Measurements from ENCODE around the gene THSD4. TPM values are rescaled to one million over a fixed set of nuclear protein-coding genes. Genes with fewer than 3 reads are reported as not detected.

Gene THSD4
- total RNA-seq, 2 experiments from 2014 or later, result not detected

DNA sequence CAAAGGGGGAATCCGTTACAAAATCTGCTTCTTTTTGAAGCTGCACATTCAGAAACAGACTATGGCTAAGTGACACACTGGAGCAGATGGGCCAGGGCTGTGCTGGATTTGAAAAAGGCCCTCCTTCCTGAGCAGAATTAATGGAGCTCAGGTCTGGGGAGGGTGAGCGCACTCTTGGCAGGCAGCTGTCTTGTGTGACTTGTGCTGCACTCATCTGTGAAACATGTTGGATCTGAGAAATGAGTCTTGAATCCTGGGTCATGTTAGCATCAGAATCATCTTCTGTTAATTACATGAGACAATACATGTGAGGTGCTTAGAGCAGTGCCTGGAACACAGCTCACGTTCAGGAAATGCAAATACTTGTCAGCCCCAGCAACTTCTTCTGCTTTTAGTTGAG, 219.6 kb downstream of the THSD4 start:
- H3K4me2 ChIP-seq (ENCODE audit: low read length), result no peak overlapping the region
- intact Hi-C loops (cut with micrococcal nuclease; ENCODE audit: unreplicated experiment), result no loop called here
- H3K9me2 ChIP-seq (ENCODE audit: insufficient read depth, low read length), result no peaks in the 10 kb centered on the region
- H2AFZ ChIP-seq (ENCODE audit: low read length), result no peak overlapping the region
- POLR2A ChIA-PET, result no interaction called here
- CTCF ChIA-PET (ENCODE audit: unreplicated experiment), result no interaction called here
- no peaks in the 10 kb centered on the region for H3K4me1 ChIP-seq (ENCODE audit: insufficient read depth, low read length, poor library complexity, severe bottlenecking)
- no peak overlapping the region for H3K27ac ChIP-seq (ENCODE audit: low read depth, low read length, poor library complexity, severe bottlenecking)
- no peaks in the 10 kb centered on the region for H3K36me3 ChIP-seq (ENCODE audit: insufficient read depth, low read length)
- no peak for TF ChIP-seq EZH2phosphoT487 (IDR thresholded peaks at IDR 0.05; ENCODE audit: borderline replicate concordance, low read depth, low read length)
- TF ChIP-seq, protein P1, sequence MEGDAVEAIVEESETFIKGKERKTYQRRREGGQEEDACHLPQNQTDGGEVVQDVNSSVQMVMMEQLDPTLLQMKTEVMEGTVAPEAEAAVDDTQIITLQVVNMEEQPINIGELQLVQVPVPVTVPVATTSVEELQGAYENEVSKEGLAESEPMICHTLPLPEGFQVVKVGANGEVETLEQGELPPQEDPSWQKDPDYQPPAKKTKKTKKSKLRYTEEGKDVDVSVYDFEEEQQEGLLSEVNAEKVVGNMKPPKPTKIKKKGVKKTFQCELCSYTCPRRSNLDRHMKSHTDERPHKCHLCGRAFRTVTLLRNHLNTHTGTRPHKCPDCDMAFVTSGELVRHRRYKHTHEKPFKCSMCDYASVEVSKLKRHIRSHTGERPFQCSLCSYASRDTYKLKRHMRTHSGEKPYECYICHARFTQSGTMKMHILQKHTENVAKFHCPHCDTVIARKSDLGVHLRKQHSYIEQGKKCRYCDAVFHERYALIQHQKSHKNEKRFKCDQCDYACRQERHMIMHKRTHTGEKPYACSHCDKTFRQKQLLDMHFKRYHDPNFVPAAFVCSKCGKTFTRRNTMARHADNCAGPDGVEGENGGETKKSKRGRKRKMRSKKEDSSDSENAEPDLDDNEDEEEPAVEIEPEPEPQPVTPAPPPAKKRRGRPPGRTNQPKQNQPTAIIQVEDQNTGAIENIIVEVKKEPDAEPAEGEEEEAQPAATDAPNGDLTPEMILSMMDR (conservative IDR thresholded peaks at IDR 0.05; ENCODE audit: low read length), result no peak
- no peak overlapping the region for H3K4me3 ChIP-seq (ENCODE audit: low read depth, low read length, poor library complexity, severe bottlenecking)
- no peaks in the 10 kb centered on the region for H3K79me2 ChIP-seq (ENCODE audit: insufficient read depth, low read depth, low read length)
- no peaks in the 10 kb centered on the region for H3K9me3 ChIP-seq (ENCODE audit: low read length)
- DNase-seq (ENCODE audit: low spot score), result no peak
- BruUV-seq (replicated peaks), result no TSS peak
- H4K20me1 ChIP-seq (ENCODE audit: insufficient read depth, low read length), result no peaks in the 10 kb centered on the region

DNA sequence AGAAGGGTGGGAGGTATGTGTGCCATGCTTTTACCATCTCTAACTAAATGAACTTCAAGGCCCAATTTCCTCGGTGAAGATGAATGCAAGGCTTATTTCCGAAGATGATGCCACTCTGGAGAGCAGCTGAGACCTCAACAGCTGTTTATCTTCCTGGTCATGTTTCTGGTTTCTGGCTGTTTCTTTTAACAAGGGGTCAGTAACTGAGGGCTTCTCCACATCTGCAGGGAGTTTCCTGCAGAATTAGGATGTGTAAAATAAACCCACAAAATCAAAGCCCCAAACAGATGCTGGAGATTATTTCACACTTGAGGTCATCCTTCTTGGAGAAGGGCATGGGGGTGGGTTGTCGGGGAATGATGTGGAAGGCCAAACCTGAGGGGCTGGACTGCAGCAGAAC, 220.3 kb downstream of the THSD4 start:
- Histone ChIP-seq H3K36me3 (ENCODE audit: insufficient read depth, low read length) (no peaks in the 10 kb centered on the region), H3K4me1 (ENCODE audit: insufficient read depth, low read length, poor library complexity, severe bottlenecking) (no peaks in the 10 kb centered on the region), H3K4me2 (ENCODE audit: low read length) (no peak overlapping the region), H3K27ac (ENCODE audit: low read depth, low read length, poor library complexity, severe bottlenecking) (no peak overlapping the region), H4K20me1 (ENCODE audit: insufficient read depth, low read length) (no peaks in the 10 kb centered on the region), H3K4me3 (ENCODE audit: low read depth, low read length, poor library complexity, severe bottlenecking) (no peak overlapping the region), H3K9me2 (ENCODE audit: insufficient read depth, low read length) (no peaks in the 10 kb centered on the region), H2AFZ (ENCODE audit: low read length) (no peak overlapping the region), H3K79me2 (ENCODE audit: insufficient read depth, low read depth, low read length) (no peaks in the 10 kb centered on the region), H3K9me3 (ENCODE audit: low read length) (no peaks in the 10 kb centered on the region)
- TF ChIP-seq, protein P1 (conservative IDR thresholded peaks at IDR 0.05; ENCODE audit: low read length), result no peak
- TF ChIP-seq EZH2phosphoT487 (IDR thresholded peaks at IDR 0.05; ENCODE audit: borderline replicate concordance, low read depth, low read length), result no peak
- no peak for DNase-seq (ENCODE audit: low spot score)
- intact Hi-C loops (cut with micrococcal nuclease; ENCODE audit: unreplicated experiment), result no loop called here
- CTCF ChIA-PET (ENCODE audit: unreplicated experiment), result no interaction called here
- POLR2A ChIA-PET, result no interaction called here
- BruUV-seq (replicated peaks), result no TSS peak

DNA sequence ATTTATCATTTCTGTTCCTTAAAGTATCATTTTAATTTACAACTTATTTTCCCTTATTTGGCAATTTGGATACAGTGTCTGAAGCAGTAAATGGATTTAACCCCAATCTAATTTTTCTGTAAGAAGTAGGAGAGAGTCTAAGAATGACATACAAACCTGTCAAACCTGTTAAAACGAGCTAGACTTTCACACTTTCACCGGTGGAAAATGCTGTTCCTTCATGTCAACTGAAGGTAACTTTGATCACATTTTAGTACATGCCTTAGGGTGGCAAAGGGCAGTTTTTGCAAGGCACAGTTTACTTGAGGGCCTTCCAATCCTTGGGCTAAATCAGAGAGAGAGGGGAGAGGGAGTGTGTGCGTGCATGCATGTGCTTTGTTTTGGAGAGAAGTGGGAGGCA, 221.4 kb downstream of the THSD4 start:
- Histone ChIP-seq H3K79me2 (ENCODE audit: insufficient read depth, low read depth, low read length) (no peaks in the 10 kb centered on the region), H3K4me2 (ENCODE audit: low read length) (no peak overlapping the region), H3K9me2 (ENCODE audit: insufficient read depth, low read length) (no peaks in the 10 kb centered on the region), H3K27ac (ENCODE audit: low read depth, low read length, poor library complexity, severe bottlenecking) (no peak overlapping the region), H3K9me3 (ENCODE audit: low read length) (no peaks in the 10 kb centered on the region), H3K36me3 (ENCODE audit: insufficient read depth, low read length) (no peaks in the 10 kb centered on the region), H4K20me1 (ENCODE audit: insufficient read depth, low read length) (no peaks in the 10 kb centered on the region), H3K4me1 (ENCODE audit: insufficient read depth, low read length, poor library complexity, severe bottlenecking) (no peaks in the 10 kb centered on the region), H2AFZ (ENCODE audit: low read length) (no peak overlapping the region), H3K4me3 (ENCODE audit: low read depth, low read length, poor library complexity, severe bottlenecking) (no peak overlapping the region)
- ChIA-PET POLR2A (no interaction called here), CTCF (ENCODE audit: unreplicated experiment) (no interaction called here)
- DNase-seq (ENCODE audit: low spot score), result no peak
- intact Hi-C loops (cut with micrococcal nuclease; ENCODE audit: unreplicated experiment), result no loop called here
- BruUV-seq (replicated peaks), result no TSS peak
- no peak for TF ChIP-seq EZH2phosphoT487 (IDR thresholded peaks at IDR 0.05; ENCODE audit: borderline replicate concordance, low read depth, low read length)
- TF ChIP-seq, protein P1 (conservative IDR thresholded peaks at IDR 0.05; ENCODE audit: low read length), result no peak
